8988T (cell line): ENCODE measurements around the gene FZD8.
A peak's percentile ranks its signal among the peaks of the same experiment; 100 is the strongest.

Source experiments
- DNase-seq: peaks from one replicate; pipeline ENCODE4 v3.0.0; 2011

The FZD8 gene

DNA sequence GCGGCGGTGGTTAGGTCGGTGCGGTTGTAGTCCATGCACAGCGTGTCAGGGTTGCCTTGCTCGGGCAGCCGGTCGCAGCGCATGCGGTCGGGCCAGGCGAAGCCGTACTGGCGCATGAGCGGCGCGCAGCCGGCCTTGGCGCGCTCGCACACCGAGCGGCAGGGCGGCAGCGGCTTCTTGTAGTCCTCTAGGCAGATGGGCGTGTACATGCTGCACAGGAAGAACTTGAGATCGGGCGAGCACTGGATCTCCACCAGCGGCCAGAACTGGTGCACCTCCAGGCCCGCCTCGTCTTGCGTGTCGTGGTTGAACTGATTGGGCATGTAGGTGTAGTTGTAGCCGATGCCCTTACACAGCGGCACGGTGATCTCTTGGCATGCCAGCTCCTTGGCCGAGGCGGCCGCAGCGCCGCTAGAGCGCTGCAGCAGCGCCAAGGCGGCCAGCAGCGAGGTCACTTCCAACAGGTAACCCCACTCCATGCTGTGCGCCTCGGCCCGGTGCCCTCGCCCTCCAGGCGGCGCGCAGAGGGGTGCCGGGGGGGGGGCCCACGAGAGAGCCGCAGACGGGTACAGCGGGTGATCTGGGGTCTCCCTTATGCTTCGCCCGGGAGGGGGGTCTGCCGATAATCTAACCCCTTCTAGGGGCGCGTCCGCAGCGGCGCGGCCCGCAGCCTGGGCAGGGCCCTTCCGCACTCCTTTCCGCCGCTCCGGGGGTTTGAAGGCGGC lies 983 bp downstream of the FZD8 start:
- peak; percentile 51 for DNase-seq

DNA sequence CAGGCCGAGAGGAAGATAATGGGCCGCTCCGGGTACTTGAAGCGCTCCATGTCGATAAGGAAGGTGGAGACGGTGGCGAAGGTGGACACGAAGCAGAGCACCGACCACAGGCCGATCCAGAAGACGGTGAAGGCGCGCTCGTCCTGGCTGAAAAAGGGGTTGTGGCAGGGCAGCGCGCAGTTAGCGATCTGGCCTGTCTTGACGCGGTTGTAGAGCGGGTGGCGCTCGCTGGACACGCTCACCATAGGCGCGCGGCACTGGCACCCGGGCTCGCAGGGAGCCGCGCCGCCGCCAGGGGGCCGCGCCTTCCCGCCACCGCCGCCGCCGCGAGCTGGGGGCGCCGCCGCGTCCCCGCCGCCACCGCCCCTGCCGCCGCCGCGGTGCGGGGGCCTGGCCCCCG lies 1.6 kb downstream of the FZD8 start:
- peak; percentile 94 for DNase-seq

DNA sequence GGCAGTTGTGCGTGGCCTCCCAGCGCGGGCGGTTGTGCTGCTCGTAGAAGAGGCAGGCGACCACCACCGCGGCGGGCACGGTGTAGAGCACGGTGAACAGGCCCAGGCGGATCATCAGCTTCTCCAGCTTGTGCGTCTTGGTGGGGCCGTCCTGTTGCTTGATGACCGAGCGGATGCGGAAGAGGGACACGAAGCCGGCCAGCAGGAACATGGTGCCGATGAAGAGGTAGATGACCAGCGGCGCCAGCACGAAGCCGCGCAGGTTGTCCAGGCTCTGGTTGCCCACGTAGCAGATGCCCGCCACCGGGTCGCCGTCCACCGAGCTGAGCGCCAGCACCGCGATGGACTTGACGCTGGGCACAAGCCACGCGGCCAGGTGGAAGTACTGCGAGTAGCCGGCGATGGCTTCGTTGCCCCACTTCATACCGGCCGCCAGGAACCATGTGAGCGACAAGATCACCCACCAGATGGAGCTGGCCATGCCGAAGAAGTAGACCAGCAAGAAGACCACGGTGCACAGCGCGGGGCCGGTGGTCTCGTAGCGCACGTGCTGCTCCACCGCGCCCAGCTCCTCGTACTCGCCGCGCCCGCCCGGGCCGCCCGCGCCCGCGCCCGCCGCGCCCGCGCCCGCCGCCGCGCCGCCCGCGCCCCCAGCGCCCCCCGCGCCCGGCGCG lies 2.2 kb downstream of the FZD8 start:
- DNase-seq = no peak

DNA sequence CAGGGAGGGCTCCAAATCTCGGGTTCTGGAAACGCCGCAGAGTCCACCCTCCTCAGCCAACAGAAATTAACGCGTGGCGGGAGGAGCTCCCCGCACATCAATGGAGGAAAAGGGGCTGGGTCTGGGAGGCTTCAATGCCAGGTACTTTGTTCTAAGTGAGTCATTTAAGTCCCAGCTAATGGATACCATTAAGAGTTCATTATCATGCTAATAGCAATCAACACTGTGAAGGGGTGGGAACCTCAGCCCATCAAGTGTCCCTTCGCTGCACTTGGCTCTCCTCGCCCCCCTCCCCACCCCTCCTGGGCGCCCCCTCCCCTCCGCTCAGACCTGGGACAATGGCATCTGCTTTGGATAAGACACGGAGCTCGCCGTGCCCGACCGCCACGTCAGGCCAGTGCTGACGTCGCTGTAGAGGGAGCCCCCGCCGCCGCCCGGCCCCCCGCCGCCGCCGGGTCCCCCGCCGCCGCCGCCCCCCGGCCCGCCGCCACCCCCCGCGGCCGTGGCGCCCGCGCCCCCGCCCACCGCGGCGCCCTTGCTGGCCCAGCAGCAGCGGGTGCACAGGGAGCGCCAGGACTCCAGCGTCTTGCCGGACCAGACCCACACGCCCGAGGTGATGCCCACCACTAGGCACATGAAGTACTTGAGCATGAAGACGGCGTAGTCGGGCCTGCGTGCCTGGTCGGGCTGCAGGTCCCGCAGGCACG lies 2.9 kb downstream of the FZD8 start:
- no peak for DNase-seq

DNA sequence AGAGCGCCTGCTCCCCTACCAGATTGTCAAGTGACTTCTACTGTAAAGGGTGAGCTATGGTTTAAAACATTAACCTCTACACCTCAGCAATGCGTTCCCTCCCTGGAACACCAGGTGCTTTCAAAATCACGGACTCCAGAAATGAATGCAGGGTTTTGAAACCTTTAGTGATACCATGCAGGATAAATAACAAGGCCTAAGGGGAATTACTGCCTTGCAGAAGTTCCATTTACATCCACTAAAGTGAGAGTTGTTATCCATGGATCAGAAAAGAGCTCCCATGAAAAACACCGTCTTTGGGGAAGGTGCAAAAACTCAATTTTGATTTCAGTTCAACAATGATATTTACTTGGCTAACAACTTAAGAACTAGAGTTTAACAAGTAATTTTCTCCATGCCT lies 4.0 kb downstream of the FZD8 start:
- DNase-seq = no peak

DNA sequence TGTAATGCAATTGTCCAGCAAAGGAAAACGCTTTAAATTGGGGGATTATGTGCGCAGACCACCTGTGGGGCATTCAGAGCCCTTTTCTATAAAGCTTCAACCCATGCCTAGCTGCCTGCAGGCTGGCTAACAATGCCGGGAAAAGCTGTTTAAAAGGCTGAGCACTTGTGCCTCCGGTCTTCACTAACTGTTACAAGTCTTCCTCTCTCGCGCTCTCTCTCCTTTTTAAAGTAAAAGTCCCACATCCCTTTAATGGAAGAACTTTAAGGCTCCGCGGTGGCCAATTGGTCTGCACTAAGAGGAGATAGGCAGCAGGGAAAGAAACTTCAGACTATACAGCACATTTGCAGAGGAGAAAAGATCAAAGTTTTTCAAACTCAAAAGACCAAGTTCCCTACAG lies 4.6 kb downstream of the FZD8 start:
- DNase-seq = no peak

DNA sequence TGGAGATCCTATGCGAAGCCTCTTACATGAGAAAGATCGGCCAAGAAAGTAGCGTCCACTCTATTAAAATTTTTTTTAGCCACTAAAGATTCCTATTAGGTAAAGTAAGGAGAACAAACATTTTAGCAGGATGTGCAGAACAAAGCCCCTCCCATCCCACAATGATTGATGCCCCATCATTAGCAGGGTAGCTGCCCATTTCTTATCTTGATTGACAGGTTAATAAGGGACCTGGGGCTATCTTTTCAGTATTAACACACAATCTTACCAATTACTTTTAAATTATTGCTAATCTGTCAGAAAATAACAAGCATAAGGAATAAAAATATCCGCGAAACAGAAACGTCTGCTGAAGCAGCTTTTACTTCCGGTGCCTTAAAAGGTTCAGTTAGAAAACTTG lies 5.1 kb downstream of the FZD8 start:
- no peak for DNase-seq

DNA sequence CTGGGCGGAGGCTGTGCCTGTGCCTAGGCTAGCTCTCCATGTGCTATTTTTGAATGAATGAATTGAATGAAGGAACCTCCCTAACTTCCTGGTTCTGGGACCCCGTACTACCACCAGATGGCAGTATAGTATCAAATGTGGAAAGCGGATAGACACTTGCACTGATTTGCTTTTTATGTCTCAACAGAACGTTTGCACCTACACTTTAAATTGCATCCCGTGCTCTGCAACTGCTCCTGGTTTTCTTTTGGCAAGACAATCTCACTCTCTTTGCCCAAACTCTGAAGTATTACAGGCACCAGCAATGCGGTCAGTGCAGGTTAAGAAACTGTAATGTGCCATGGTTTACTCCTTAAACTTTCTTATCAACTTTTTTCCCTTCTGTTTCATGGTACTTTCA lies 6.5 kb downstream of the FZD8 start:
- no peak for DNase-seq

DNA sequence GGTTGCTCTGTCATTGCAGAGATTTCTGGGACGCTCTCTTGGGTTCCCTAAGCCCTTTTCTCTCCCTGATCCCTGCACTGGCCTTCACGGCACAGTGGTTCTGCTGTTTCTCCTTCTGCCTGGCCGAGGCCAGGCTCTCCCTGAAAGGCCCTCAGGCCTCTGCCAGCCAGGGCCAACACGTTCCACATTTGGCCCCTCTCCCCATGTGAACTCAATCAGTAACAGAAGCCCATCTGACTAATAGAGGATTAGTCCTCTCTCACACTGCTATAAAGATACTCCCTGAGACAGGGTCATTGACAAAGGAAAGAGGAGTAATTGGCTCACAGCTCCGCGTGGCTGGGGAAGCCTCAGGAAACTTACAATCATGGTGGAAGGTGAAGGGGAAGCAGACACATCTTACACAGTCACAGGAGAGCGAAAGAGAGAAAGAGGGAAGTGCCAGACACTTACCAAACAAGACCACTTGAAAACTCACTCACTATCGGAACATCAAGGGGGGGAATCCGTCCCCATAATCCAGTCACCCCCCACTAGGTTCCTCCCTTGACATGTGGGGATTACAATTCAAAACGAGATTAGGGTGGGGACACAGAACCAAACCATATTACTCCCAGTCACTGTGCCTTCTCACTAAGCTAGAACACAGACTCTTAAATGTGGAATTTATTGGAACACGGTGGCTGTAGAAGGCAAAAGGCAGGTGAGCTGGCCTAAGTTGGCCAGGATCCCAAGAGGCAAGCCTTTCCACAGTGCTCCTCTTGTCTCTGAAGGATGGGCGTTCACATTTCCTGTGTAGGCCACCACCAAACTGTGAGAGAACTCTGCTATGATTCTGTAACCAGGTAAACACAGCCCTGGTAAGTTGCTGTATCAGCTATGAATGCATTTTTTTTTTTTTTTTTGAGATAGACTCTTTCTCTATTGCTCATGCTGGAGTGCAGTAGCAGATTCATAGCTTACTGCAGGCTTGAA lies 8.8 kb downstream of the FZD8 start:
- DNase-seq = no peak

DNA sequence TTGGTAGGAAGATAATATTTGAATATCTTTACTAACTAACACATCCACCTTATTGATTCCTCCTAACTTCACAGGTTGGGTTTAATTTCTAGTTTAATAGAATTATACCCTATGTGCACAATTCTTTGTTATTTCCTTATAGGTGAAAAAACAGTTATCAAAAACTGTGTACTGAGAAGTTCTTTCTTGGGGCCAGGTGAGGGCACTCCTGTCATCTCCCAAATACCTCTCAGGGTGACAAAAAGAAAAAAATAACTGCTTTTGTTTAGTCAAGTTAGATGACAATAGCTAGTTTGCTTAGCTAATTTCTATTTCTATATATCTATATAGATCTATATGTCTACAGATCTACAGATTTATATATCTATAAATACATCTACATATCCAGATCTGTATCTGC lies 10.1 kb downstream of the FZD8 start:
- no peak for DNase-seq

DNA sequence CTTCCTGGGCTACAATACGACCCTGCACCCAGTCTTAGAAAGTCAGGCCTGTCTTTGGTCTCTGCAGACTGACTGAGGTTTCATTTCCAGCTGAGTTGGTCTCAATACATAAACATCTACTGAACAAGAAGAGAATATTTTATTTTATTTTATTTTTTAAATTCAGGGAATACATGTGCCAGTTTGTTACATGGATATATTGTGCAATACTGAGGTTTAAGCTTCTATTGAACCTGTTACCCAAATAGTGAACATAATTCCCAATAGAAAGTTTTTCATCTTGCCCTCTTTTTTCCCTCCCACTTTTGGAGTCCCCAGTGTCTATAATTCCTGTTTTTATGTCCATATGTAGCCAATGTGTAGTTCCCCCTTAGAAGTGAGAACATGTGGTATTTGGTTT lies 10.7 kb downstream of the FZD8 start:
- DNase-seq = no peak

DNA sequence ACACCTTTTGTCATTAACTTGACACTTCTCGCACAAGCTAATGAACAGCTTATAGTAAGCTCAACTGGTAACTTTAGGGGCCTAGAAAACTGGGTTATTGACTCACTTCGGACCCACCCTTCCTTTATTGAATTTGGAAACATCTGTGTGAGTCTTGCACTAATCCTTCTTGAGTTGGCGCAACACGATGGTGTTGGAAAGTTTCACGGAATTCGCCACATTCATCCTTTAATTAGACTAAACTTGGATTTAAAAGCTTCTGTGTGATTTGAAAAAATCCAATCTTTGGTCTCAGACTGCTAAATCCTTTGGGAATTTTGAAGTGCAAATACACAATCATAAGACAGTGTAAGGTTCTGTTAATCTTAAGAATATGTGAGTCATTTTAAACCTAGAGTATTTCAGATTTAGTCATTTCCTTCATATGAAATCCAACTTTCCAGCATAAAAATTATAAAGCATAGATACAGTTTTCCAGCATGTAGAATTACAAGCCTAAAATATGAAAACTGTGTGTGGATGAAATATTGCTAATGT lies 15.1 kb downstream of the FZD8 start:
- DNase-seq = no peak

DNA sequence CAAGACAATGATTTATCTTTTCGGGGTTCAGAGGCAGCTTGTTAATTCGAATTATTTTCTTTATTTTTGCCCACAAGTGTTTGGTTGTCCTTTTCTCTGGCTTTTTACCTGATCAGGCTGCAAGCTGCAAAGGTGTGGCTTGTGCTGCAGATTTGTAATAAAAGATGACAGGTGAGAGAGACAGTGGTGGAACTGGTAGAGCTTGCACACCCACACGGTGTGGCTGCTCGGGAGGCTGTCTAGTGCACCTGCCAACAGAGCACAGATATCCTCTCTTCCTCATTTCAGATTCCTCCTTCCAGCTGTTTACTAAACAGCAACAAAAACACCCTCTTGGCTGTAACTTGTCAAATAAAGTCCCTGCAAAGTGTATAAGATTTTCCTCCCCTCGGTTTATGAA lies 27.8 kb downstream of the FZD8 start:
- DNase-seq = no peak

DNA sequence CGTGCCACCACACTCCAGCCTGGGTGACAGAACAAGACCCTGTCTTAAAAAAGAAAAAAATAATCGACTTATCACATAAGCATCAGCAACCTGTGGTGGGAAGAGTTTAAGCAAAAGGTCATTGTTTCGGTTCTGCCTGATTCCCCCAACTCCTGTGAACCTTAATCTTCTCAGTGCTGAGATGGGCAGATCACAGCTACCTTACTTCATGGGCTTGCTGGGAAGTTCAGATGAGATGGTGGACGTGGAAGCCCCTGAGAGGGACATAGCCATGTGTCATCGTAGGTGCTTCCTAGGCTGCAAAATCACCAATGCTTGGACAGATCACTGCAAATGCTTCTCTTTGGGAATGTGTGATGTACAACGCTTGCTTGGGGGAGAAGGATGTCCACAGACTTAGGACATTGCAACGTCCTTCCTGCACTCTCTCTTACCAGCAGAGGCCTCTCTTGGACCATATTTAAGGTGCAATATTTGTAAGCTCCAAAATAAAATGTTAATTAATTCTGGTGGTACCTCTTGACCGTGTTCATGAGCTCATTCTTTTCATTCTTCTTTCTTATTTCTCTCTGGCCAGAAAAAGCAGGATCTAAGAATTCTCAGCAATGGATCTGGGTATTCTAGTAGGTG lies 28.4 kb downstream of the FZD8 start:
- DNase-seq = no peak

DNA sequence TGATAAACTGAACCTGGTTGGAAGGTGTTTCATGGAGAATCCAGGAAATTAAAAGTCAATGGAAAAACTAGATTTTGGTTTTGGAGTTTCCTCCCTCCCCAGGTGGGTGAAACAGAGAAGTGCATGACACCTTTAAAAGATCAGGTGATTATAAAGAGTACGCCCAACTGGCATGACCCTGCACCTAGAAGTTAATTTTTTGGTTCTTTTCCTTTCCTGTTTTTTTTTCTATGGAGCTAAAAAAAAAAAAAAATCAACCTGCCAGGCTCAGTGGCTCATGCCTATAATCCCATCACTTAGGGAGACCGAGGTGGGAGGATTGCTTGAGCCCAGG lies 29.0 kb downstream of the FZD8 start:
- DNase-seq = no peak

DNA sequence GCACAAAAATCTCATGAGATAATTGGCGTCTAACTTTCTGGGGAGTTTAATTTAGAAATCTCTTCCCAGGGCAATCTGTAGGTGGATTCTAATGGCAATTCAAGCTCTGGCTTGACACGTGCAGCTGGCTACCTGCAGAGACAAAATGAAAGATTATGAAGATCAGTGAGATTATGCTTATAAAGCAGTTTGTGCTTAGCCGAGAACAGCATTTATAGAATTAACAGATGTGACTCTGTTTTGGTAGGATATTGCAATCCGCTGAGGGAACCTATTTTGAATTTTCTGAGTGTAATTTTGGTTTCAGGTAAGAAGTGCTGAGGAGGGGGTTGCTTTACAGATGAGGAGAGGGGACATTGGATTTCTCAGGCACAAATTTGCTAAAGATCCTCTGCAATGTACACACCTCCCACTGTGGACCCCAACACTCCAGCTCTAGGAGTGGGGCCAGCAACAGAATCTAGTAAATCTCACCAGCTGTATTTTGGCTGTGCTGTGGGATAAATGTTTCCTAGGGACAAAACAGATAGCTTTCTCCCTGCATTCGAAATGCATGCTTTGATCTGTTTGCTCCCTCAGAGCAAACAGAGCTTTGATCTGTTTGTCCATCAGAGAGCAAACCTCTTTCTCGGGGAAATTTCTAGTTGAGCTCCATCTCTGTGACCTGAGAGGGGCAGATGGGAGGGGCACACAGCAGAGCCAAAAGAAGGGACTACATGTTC lies 29.6 kb downstream of the FZD8 start:
- DNase-seq = no peak

DNA sequence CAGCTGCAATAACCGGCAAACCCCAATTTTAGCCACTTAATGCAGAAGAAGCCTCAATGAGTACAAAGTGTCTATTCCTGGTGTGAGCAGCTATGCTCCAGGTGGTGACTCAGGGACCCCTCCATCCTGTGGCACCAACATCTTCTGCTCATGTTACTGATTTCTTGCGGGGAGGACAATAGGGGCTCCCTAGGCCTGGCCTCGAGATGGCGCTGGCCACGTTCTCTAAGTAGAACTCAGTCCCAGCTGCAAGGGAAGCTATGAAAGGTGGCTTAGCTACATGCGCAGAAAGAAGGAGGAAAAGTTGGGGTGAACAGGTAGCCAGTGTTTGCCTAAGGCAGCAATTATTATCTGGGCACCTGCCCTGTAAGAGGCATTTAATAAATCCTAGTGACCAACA lies 30.3 kb downstream of the FZD8 start:
- no peak for DNase-seq

DNA sequence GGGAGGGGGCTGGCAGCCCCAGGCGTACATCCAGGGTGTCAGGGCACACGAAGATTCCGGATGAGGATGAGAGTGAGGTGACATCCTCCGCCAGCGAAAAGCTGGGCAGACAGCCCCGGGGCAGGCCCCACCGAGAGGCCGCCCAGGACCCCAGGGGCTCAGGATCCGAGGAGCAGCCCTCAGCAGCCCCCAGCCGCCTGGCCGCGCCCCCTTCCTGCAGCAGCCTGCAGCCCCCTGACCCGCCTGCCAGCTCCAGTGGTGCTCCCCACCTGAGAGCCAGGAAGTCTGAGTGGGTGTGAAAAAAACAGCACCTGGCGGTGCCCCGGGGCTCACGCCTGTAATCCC lies 33.8 kb downstream of the FZD8 start:
- no peak for DNase-seq

DNA sequence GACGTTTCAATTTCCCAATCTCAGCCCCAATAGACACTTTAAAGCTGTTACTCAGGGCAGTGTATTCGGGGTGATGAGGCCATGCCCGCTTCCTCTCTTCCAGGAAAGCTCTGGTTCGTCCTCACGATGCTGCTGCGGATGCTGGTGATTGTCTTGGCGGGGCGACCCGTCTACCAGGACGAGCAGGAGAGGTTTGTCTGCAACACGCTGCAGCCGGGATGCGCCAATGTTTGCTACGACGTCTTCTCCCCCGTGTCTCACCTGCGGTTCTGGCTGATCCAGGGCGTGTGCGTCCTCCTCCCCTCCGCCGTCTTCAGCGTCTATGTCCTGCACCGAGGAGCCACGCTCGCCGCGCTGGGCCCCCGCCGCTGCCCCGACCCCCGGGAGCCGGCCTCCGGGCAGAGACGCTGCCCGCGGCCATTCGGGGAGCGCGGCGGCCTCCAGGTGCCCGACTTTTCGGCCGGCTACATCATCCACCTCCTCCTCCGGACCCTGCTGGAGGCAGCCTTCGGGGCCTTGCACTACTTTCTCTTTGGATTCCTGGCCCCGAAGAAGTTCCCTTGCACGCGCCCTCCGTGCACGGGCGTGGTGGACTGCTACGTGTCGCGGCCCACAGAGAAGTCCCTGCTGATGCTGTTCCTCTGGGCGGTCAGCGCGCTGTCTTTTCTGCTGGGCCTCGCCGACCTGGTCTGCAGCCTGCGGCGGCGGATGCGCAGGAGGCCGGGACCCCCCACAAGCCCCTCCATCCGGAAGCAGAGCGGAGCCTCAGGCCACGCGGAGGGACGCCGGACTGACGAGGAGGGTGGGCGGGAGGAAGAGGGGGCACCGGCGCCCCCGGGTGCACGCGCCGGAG lies 34.4 kb downstream of the FZD8 start:
- DNase-seq = no peak

DNA sequence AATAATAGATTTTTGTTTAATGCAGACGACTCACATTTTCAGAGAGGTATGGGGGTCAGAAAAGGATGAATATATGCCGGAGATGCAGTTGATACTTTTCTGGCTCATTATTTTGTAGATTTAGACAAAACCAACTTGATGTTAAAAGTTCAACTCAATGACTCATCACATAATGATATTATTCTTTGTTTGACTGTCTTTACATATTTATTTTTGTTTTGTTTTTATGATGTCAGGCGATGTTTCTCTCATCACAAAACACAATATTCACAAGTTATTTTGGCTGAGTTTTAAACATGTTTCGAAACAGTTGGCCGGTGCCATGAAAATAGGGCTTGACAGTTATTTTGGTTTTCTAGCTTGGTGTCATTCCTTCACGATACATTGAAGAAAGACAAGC lies 35.7 kb downstream of the FZD8 start:
- DNase-seq = no peak

DNA sequence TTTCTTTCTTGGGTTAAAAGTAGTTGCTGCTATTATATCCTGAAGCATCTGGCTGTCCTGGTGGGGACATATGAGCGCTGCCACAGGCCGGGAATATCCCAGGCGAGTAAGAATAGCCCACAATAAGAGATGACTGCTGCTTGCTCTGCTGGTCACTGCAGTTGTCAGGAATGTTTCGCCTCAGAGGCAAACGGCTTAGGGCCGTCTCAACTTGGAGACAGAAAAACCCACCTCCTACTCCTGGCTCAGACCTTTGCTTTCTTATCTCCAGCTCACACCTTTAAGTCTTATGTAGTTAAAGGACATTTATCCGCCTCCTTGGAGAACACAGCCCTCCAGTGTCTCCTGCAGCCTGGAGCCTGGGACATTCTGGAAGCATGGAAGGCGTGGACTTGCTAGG lies 36.9 kb downstream of the FZD8 start, which contains the start of gene GJD4:
Gene GJD4 (plus strand): TSS at position 151 of the 400 bp plus-strand sequence. CDS start 227 bp downstream, at position 378.
- no peak for DNase-seq
